ENCODE data around the gene SHROOM2.
"Not testable (repeated sequence)": the region's sequence is repeated elsewhere in the genome, so short reads cannot be mapped to it uniquely, and the experiment has no call there.

SHROOM2 gene, protein sequence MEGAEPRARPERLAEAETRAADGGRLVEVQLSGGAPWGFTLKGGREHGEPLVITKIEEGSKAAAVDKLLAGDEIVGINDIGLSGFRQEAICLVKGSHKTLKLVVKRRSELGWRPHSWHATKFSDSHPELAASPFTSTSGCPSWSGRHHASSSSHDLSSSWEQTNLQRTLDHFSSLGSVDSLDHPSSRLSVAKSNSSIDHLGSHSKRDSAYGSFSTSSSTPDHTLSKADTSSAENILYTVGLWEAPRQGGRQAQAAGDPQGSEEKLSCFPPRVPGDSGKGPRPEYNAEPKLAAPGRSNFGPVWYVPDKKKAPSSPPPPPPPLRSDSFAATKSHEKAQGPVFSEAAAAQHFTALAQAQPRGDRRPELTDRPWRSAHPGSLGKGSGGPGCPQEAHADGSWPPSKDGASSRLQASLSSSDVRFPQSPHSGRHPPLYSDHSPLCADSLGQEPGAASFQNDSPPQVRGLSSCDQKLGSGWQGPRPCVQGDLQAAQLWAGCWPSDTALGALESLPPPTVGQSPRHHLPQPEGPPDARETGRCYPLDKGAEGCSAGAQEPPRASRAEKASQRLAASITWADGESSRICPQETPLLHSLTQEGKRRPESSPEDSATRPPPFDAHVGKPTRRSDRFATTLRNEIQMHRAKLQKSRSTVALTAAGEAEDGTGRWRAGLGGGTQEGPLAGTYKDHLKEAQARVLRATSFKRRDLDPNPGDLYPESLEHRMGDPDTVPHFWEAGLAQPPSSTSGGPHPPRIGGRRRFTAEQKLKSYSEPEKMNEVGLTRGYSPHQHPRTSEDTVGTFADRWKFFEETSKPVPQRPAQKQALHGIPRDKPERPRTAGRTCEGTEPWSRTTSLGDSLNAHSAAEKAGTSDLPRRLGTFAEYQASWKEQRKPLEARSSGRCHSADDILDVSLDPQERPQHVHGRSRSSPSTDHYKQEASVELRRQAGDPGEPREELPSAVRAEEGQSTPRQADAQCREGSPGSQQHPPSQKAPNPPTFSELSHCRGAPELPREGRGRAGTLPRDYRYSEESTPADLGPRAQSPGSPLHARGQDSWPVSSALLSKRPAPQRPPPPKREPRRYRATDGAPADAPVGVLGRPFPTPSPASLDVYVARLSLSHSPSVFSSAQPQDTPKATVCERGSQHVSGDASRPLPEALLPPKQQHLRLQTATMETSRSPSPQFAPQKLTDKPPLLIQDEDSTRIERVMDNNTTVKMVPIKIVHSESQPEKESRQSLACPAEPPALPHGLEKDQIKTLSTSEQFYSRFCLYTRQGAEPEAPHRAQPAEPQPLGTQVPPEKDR (N-terminal part only)

DNA sequence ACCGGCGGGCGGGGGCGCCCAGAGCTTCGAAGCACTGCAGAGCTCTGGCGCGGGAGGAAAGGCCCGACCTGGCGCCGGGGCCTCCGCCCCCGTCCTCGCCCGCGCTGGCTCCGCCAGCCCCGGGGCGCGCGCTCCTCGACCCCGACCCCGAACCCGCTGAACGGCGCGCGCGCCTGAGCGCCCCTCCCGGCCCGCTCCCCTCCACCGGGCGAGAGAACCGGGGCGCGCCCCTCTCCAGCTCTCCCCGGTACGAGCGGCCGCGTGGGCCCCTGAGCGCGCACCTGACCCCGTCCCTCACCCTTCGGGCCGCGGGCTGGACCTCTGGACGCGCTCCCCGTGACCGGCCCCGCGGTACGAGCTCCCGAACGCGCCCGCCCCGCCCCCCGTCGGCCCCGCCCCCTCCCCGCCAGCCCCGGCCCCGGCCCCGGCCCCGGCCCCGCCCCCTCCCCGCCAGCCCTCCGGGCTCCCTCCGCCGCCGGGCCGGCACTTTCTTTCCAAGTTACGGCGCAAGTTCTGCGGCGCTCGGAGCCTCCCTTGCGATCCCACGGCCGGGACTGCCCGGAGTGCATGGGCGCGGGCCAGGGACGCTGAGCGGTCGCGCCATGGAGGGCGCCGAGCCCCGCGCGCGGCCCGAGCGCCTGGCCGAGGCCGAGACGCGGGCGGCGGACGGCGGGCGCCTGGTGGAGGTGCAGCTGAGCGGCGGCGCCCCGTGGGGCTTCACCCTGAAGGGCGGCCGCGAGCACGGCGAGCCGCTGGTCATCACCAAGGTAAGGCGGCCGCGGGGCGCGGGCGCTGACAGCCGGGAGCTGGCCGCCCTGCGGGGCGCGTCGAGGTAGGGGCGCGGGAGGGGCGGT lies at the start of gene SHROOM2:
Gene SHROOM2 (plus strand): TSS at position 486 of the 854 bp plus-strand sequence. CDS start 117 bp downstream, at position 603.
- DNase-seq = peak; percentile 11

DNA sequence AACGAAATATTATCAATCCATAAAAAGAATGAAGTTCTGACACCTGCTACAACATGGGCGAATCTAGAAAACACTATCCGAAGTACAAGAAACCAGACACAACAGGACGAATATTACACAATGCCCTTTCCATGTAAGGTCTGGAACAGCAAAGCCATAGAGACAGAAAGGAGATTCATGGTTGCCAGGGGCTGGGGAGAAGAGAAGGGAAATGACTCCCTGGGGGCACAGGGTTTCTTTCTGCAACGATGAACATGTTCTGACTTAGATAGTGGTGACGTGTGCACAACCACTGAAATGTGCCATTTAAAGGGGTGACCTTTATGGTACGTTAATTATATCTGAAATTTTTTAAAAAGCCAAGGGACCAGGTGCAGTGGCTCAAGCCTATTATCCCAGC lies 48.9 kb upstream of the SHROOM2 start:
- no peak for DNase-seq

- DNase-seq = no peak
These were observed 48.1 kb upstream of the SHROOM2 start for GRCh38 chrX:9738151-9738550.

- no peak for DNase-seq
These were observed 47.1 kb upstream of the SHROOM2 start for GRCh38 chrX:9739130-9739529.

DNA sequence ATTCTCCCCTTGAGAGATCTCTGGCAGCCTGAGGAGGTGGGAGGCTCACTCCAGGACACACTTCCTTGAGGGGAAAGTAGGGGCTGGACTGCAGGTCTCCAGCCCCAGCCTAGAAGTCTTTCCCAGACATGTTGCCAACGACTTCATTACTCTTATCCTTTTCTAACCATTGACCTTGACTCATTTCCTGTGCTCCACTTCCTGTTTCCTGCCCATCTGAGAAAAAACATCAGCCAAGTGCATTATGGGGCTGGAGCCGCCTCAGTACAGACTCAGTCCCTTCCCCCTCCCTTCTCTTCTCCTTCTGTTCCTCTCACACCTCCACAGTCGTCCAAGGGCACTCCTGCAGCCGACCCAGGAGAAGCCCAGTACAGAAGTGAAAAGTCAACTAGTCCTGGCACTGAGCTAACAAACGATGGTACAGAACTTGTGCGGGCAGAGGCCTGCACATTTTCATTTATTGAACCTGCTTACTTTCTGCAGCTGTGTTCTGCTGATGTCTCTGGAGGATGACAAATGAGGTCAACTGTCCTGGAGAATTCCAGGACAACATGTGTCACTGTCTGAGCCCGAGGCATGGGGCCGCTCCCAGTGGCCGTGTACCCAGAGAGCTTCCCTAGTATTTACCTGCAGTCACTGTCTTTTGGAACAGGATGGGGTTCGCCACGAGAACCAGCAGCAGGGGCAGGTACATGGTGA lies 40.7 kb upstream of the SHROOM2 start:
- DNase-seq = peak; percentile 5

GRCh38 chrX:9746148-9746888 lies 39.9 kb upstream of the SHROOM2 start:
- no peak for DNase-seq

DNA sequence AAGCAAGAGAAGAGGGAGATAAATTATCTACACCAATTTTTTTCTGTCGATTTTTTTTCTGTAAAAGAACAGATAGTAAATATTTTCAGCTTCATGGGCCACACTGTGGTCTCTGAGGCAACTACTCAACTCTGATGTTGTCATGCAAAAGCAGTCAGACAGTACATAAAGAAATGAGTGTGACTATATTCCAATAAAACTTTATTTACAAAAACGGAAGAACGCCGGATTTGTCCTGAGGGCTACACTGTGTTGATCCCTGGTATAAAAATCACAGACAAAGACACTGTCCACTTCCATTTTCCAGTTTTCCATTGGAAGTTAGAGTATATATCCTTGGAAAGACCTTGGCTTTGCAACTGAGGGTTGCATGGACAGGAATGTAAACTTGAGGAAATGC lies 38.6 kb upstream of the SHROOM2 start:
- DNase-seq = no peak

DNA sequence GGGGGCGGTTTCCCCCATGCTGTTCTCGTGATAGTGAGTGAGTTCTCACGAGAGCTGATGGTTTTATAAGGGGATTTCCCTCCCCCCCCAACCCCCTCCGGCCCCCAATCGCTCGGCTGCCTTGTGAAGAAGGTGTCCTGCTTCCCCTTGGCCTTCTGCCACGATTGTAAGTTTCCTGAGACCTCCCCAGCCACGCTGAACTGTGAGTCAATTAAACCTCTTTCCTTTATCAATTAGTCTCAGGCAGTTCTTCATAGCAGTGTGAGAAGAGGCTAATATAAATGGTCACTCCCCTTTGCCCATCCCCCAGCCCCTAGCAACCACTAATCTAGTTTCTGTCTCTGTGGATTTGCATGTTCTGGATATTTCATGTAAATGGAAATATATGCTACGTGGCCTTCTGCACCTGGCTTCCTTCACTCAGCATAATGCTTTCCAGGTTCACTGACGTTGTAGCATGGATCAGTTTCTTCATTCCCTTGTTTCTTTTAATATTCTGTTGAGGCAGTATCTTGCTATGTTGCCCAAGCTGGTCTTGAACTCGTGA lies 37.0 kb upstream of the SHROOM2 start:
- no peak for DNase-seq

- DNase-seq = no peak
These were observed 28.9 kb upstream of the SHROOM2 start for GRCh38 chrX:9757366-9757765.

DNA sequence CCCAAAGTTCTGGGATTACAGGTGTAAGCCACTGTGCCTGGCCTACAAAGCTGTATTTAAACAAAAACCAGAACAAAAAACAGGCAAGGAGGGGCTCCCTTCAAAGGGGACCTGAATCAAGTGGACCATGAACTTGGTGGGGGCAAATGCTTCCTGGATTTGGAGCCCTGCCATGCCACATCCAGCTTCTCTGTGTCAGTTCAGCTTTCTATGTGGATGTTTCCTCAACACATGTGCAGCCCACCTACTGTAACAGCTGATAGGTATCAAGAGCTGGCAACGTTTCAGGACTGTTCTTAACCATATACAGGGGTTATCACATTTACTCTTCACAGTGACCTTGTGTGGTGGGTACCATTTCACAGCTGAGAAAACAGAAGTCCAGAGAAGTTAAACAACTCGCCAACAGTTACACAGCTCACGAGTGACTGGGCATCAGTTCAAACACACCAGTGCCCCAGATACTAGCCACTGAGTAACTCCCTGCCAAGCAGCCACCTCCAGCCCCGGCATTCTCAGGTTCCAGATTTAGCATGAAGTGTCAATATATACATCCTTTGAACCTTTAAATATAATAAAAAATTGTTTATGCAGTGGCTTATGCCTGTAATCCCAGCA lies 28.1 kb upstream of the SHROOM2 start:
- no peak for DNase-seq

GRCh38 chrX:9759337-9759736 lies 26.9 kb upstream of the SHROOM2 start:
- no peak for DNase-seq

DNA sequence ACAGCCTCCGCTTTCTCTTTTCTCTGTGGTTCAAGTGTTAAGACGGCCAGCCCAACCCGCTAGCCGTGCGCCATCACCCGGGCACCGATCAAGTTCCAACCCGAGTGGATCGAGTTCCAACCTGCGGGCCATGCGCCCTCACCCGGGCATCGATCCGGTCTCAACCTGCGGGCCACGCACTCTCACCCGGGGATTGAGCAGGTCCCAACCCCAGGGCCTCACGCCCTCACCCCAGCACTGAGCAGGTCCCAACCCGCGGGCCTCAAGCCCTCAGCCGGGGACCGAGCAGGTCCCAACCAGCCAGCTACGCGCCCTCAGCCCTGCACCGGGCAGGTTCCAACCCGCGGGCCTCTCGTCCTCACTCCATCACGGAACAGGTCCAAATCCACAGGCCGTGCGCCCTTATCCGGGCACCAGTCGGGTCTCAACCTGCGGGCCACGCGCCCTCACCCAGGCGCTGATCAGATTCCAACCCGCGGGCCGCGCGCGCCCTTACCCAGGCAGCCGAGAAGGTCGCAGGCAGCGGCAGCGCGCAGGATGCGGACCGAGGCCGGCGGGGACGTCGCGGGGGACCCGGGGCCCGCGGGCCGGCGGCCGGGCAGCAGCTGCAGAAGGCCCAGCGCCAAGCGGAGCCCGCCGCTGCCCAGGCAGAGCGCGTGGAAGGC lies 21.0 kb upstream of the SHROOM2 start:
- no peak for DNase-seq

- DNase-seq = no peak
These were observed 20.5 kb upstream of the SHROOM2 start, which contains the start of gene GPR143 for GRCh38 chrX:9765737-9766097. Gene GPR143, minus strand, starts transcription at chrX:9765847. Its CDS starts 30 bp downstream, at chrX:9765817.

- no peak for DNase-seq
These were observed 18.9 kb upstream of the SHROOM2 start for GRCh38 chrX:9767375-9767774.

- not testable (repeated sequence) for DNase-seq
These were observed 17.8 kb upstream of the SHROOM2 start for GRCh38 chrX:9768321-9768839.

- peak; percentile 6 for DNase-seq
These were observed 15.9 kb upstream of the SHROOM2 start for GRCh38 chrX:9770319-9770718.

- no peak for DNase-seq
These were observed 13.3 kb upstream of the SHROOM2 start for GRCh38 chrX:9772943-9773342.

DNA sequence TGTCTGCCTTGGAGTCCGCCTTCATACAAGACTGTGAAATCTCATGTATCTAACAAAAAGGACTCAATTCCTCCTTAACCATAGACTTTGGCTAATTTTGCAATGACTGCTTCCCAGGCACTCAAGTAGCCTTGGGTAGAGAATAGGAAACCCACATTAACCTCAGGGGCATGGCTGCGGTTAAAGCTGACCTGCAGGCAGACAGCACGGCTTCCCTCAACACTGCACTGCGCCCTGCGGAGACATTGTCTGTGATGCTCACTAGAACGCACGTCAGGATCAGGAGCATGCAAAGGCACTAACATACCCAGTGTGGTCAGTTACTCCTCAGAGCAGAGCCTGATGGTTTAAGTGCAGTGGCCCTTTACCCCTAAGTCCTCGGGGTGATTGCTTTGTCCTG lies 10.3 kb upstream of the SHROOM2 start:
- DNase-seq = no peak

- no peak for DNase-seq
These were observed 4.3 kb upstream of the SHROOM2 start for GRCh38 chrX:9781941-9782340.
